ENCODE data around the gene LEKR1. TPM values are rescaled to one million over a fixed set of nuclear protein-coding genes. Genes with fewer than 3 reads are reported as not detected.
"Not testable (repeated sequence)": the region's sequence is repeated elsewhere in the genome, so short reads cannot be mapped to it uniquely, and the experiment has no call there.

LEKR1 gene
- total RNA-seq, 1 donor = 0.81 TPM

GRCh38 chr3:156948402-156949210 is 122.5 kb downstream of the LEKR1 start:
- no peak for DNase-seq (ENCODE audit: low read depth)
- TF ChIP-seq CTCF (IDR thresholded peaks at IDR 0.05; ENCODE audit: insufficient read depth, low read length) = no peak
- no peak overlapping the region for H3K4me3 ChIP-seq (ENCODE audit: low read depth, low read length)

- H3K4me3 ChIP-seq (ENCODE audit: low read depth, low read length) = no peak overlapping the region
- TF ChIP-seq CTCF (IDR thresholded peaks at IDR 0.05; ENCODE audit: insufficient read depth, low read length) = no peak
- DNase-seq (ENCODE audit: low read depth) = no peak
Observed at GRCh38 chr3:156952011-156952410, 125.9 kb downstream of the LEKR1 start.

- DNase-seq (ENCODE audit: low read depth) = no peak
- H3K4me3 ChIP-seq (ENCODE audit: low read depth, low read length) = no peak overlapping the region
- no peak for TF ChIP-seq CTCF (IDR thresholded peaks at IDR 0.05; ENCODE audit: insufficient read depth, low read length)
Observed at GRCh38 chr3:156957715-156958114, 131.6 kb downstream of the LEKR1 start.

GRCh38 chr3:156963096-156963495 is 136.9 kb downstream of the LEKR1 start:
- TF ChIP-seq CTCF (IDR thresholded peaks at IDR 0.05; ENCODE audit: insufficient read depth, low read length) = no peak
- no peak for DNase-seq (ENCODE audit: low read depth)
- H3K4me3 ChIP-seq (ENCODE audit: low read depth, low read length) = no peak overlapping the region

GRCh38 chr3:156964577-156964976 is 138.4 kb downstream of the LEKR1 start:
- peak; percentile 14 for DNase-seq (ENCODE audit: low read depth)
- TF ChIP-seq CTCF (IDR thresholded peaks at IDR 0.05; ENCODE audit: insufficient read depth, low read length) = no peak
- no peak overlapping the region for H3K4me3 ChIP-seq (ENCODE audit: low read depth, low read length)

- not testable (repeated sequence) for H3K4me3 ChIP-seq (ENCODE audit: low read depth, low read length); DNase-seq (ENCODE audit: low read depth)
Observed at GRCh38 chr3:156966349-156966748, 140.2 kb downstream of the LEKR1 start.

GRCh38 chr3:156973954-156974353 is 147.8 kb downstream of the LEKR1 start:
- no peak for DNase-seq (ENCODE audit: low read depth)
- H3K4me3 ChIP-seq (ENCODE audit: low read depth, low read length) = no peak overlapping the region
- no peak for TF ChIP-seq CTCF (IDR thresholded peaks at IDR 0.05; ENCODE audit: insufficient read depth, low read length)
